Measurements from ENCODE around the gene IP6K3.
A peak's percentile ranks its signal among the peaks of the same experiment; 100 is the strongest.

The IP6K3 gene

GRCh38 chr6:33759887-33760629 lies 13.4 kb upstream of the IP6K3 start:
- DNase-seq (ENCODE audit: low read depth), result no peak

GRCh38 chr6:33758815-33759216 lies 12.1 kb upstream of the IP6K3 start:
- no peak for DNase-seq (ENCODE audit: low read depth)

- DNase-seq (ENCODE audit: low read depth), result no peak
These were observed 11.2 kb upstream of the IP6K3 start for GRCh38 chr6:33757906-33758305.

GRCh38 chr6:33757113-33757512 lies 10.4 kb upstream of the IP6K3 start:
- no peak for DNase-seq (ENCODE audit: low read depth)

GRCh38 chr6:33756211-33756954 lies 9.7 kb upstream of the IP6K3 start:
- DNase-seq (ENCODE audit: low read depth), result no peak

GRCh38 chr6:33755070-33755869 lies 8.6 kb upstream of the IP6K3 start:
- no peak for DNase-seq (ENCODE audit: low read depth)

GRCh38 chr6:33754222-33754621 lies 7.5 kb upstream of the IP6K3 start:
- DNase-seq (ENCODE audit: low read depth), result no peak

- DNase-seq (ENCODE audit: low read depth), result no peak
These were observed 5.9 kb upstream of the IP6K3 start for GRCh38 chr6:33752646-33753015.

- DNase-seq (ENCODE audit: low read depth), result no peak
These were observed 5.3 kb upstream of the IP6K3 start for GRCh38 chr6:33751771-33752645.

GRCh38 chr6:33750244-33750991 lies 3.7 kb upstream of the IP6K3 start:
- no peak for DNase-seq (ENCODE audit: low read depth)

GRCh38 chr6:33749401-33749800 lies 2.7 kb upstream of the IP6K3 start:
- no peak for DNase-seq (ENCODE audit: low read depth)

- no peak for DNase-seq (ENCODE audit: low read depth)
These were observed 2.1 kb upstream of the IP6K3 start for GRCh38 chr6:33748841-33749240.

- no peak for DNase-seq (ENCODE audit: low read depth)
These were observed 1.1 kb upstream of the IP6K3 start for GRCh38 chr6:33747823-33748222.

- DNase-seq (ENCODE audit: low read depth), result no peak
These were observed 587 bp downstream of the IP6K3 start for GRCh38 chr6:33746036-33746600.

GRCh38 chr6:33745548-33745947 lies 1.2 kb downstream of the IP6K3 start:
- no peak for DNase-seq (ENCODE audit: low read depth)

- DNase-seq (ENCODE audit: low read depth), result no peak
These were observed 1.7 kb downstream of the IP6K3 start for GRCh38 chr6:33744895-33745546.

GRCh38 chr6:33744001-33744848 lies 2.5 kb downstream of the IP6K3 start:
- DNase-seq (ENCODE audit: low read depth), result peak; percentile 54

GRCh38 chr6:33742837-33743236 lies 3.9 kb downstream of the IP6K3 start:
- DNase-seq (ENCODE audit: low read depth), result no peak

- DNase-seq (ENCODE audit: low read depth), result no peak
These were observed 4.6 kb downstream of the IP6K3 start for GRCh38 chr6:33742092-33742491.
